ENCODE measurements around the gene LEAP2.

LEAP2 gene

DNA sequence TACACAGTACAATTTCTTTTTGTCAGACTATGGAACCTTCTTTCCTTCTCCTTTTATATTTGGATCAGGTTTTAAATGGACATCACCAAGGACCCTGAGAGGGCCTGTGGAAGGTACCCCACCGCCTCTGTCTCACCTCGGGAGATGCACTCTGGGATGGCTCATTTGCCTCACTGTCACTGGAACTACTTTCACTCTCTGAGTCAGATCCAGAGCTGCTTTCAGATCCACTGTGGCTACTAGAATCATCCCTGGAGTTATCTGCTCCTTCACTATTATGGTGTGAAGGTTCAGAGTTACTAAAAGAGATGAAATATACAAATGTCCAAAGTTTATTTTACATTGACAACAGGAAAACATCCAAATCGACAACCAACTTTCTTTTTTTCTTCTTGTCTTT, 24.6 kb downstream of the LEAP2 start:
- TF ChIP-seq, protein P1, sequence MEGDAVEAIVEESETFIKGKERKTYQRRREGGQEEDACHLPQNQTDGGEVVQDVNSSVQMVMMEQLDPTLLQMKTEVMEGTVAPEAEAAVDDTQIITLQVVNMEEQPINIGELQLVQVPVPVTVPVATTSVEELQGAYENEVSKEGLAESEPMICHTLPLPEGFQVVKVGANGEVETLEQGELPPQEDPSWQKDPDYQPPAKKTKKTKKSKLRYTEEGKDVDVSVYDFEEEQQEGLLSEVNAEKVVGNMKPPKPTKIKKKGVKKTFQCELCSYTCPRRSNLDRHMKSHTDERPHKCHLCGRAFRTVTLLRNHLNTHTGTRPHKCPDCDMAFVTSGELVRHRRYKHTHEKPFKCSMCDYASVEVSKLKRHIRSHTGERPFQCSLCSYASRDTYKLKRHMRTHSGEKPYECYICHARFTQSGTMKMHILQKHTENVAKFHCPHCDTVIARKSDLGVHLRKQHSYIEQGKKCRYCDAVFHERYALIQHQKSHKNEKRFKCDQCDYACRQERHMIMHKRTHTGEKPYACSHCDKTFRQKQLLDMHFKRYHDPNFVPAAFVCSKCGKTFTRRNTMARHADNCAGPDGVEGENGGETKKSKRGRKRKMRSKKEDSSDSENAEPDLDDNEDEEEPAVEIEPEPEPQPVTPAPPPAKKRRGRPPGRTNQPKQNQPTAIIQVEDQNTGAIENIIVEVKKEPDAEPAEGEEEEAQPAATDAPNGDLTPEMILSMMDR (IDR thresholded peaks at IDR 0.05; ENCODE audit: low read depth, low read length) = no peak
- no peak for DNase-seq (ENCODE audit: extremely low read depth, low read depth)

DNA sequence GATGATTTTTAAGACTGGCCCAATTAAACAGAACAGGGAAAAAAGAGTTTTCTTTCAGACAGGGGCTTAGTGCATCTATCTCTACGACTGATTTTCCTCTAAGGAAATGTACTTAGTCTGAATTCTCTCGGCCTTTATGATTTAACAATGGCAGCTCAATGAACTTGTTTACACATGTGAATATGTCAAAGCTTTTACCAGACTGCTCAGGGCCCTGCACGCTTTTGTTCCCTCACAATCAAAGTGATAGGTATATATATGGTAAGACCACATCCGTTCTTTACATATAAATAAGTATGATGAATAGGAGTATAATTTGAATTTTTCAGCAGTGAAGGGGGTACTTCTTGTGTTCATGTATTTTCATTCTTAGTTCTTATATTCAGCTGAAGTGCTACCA, 27.6 kb downstream of the LEAP2 start:
- no peak for DNase-seq (ENCODE audit: extremely low read depth, low read depth)
- TF ChIP-seq, protein P1 (IDR thresholded peaks at IDR 0.05; ENCODE audit: low read depth, low read length) = no peak

DNA sequence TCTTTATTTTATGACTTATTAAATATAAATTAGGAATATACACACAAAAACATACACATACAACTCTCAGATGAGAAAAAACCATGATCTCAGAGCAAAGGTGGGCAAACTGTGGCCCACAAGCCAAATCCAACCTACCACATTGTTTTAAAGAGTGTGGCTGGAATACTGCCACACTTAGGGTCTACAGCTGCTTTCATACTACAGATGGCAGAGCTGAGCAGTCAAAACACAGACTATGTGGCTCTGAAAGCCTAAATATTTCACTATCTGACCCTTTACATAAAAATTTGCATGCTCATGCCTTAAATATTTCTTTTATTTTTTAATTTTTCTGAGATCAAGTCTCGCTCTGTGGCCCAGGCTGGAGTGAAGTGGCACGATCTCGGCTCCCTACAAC, 28.3 kb downstream of the LEAP2 start:
- no peak for DNase-seq (ENCODE audit: extremely low read depth, low read depth)
- TF ChIP-seq, protein P1 (IDR thresholded peaks at IDR 0.05; ENCODE audit: low read depth, low read length) = no peak

DNA sequence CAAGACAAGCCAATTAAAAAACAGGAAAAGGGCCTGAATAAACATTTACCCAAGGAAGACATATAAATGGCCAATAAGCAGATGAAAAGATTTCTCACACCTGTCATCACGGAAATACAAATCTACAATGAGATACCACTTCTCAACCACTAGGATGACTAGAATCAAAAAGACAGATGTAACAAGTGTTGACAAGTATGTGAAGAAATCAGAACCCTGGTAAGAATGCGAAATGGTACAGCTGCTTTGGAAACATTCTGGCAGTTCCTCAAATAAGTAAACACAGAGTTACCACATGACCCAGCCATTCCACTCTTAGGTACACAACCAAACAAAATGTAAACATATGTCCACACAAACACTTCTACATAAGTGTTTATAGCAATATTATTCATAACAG, 32.5 kb downstream of the LEAP2 start:
- TF ChIP-seq, protein P1 (IDR thresholded peaks at IDR 0.05; ENCODE audit: low read depth, low read length) = no peak
- no peak for DNase-seq (ENCODE audit: extremely low read depth, low read depth)

DNA sequence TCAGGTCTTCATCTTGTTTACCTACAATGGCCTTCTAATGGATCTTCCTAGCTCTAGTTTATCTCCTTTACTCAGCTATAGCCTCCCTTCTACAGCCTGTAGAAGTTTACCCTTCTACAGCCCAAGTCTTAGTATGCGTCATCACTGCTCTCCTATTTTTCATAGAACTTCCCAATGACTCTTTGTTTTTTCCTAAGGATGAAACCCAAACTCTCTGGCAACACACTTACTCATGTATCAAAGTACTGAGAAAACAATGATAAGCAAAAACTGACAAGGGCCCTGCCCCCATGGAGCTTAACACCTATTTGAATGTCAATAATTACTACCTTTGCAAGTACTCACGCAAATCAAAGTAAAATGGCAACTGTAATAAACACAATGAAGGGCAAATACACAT, 33.7 kb downstream of the LEAP2 start:
- no peak for DNase-seq (ENCODE audit: extremely low read depth, low read depth)
- TF ChIP-seq, protein P1 (IDR thresholded peaks at IDR 0.05; ENCODE audit: low read depth, low read length) = no peak

DNA sequence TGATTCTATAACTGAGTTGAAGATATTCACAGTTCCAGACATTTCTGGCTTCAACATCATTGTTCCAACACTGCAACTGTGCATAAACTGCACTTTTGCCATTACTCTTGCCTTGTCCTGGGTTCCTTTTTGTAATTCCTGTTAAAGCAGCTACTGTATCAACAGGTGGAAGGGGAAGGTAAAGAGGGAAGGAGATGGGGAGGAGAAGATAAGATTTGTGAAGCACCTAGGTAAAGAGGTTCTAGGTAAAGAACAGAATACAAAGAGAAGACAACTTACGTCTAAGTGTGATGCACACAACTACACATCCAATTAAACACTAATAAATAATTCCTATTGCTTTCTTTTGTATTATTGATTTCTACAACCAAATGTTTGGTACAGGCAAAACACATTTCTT, 36.2 kb downstream of the LEAP2 start:
- no peak for DNase-seq (ENCODE audit: extremely low read depth, low read depth)
- TF ChIP-seq, protein P1 (IDR thresholded peaks at IDR 0.05; ENCODE audit: low read depth, low read length) = no peak

DNA sequence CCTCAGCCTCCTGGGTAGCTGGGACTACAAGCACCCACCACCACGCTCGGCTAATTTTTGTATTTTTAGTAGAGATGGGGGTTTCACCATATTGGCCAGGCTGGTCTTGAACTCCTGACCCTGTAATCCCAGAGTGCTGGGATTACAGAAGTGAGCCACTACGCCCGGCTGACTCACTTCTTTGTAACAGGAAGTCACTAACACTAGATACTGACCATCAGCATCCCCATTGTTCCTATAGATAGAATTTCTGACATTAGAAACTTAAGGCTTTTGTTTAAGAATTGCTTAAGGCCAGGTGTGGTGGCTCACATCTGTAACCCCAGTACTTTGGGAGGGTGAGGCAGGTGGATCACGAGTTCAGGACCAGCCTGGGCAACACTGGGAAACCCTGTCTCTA, 42.2 kb downstream of the LEAP2 start:
- no peak for DNase-seq (ENCODE audit: extremely low read depth, low read depth)
- TF ChIP-seq, protein P1 (IDR thresholded peaks at IDR 0.05; ENCODE audit: low read depth, low read length) = no peak
